Stimulated activated naive B cell treated with anti-CD40 and anti-IgM and Interleukin-4, amounts not matched to agents 10 μg/mL and 1 μg/mL and 100 μg/mL, for 72 hours (primary cell): Measurements from ENCODE around the gene CDC42BPB.

Experiments
- ATAC-seq, 2 donors: fragments of 150-1000 bp; cut with Tn5 transposase; replicated peaks; 2 replicates each; pipeline ENCODE4 v1.10.0; 2021; ENCODE audit warnings: moderate library complexity in 1 of 2
- DNase-seq: peaks from one replicate; pipeline ENCODE4 v3.0.0; 2021
- H3K27ac Mint-ChIP-seq: one replicate; pipeline ENCODE4 v1.8.0; 2022; ENCODE audit warnings: mild to moderate bottlenecking, mixed read lengths
- H3K27me3 Mint-ChIP-seq, 2 donors: one replicate each; pipeline ENCODE4 v1.8.0; 2022; ENCODE audit warnings: mixed read lengths in 2 of 2
- H3K36me3 Mint-ChIP-seq, 2 donors: one replicate each; pipeline ENCODE4 v1.8.0; 2022; ENCODE audit warnings: mixed read lengths in 2 of 2, mild to moderate bottlenecking in 1 of 2
- H3K4me1 Mint-ChIP-seq, 2 donors: one replicate each; pipeline ENCODE4 v1.8.0; 2022; ENCODE audit warnings: mixed read lengths in 2 of 2, mild to moderate bottlenecking in 1 of 2
- H3K4me3 Mint-ChIP-seq, 2 donors: one replicate each; pipeline ENCODE4 v1.8.0; 2022; ENCODE audit warnings: mild to moderate bottlenecking in 2 of 2, mixed read lengths in 2 of 2, moderate library complexity in 1 of 2
- H3K9me3 Mint-ChIP-seq, 2 donors: one replicate each; pipeline ENCODE4 v1.8.0; 2022; ENCODE audit warnings: mixed read lengths in 2 of 2, mild to moderate bottlenecking in 1 of 2

CDC42BPB gene

DNA sequence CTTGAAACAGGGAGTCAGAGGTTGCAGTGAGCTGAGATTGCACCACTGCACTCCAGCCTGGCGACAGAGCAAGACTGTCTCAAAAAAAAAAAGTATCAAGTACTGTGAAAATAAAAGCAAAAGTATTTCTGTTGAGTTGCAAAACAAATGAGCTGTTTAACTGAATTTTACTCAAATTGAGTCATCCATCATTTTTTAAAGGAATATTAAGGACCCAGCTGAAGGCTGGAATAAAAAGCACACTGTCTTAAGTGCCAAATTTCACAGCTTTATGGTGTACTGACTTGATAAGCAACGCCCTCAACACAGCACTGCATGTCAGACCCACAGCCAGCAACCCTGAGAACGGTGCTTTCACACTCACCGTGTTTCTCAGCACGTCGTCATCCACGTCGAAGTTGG is 76.9 kb downstream of the CDC42BPB start:
- DNase-seq (no peak), ATAC-seq (no peak)
- H3K27me3 Mint-ChIP-seq: no peaks in the 10 kb centered on the region
- no peak overlapping the region for H3K4me3 Mint-ChIP-seq
- no peaks in the 10 kb centered on the region for H3K9me3 Mint-ChIP-seq
- H3K27ac Mint-ChIP-seq: no peak overlapping the region
- H3K4me1 Mint-ChIP-seq: peaks cover 0 to 2% of the 10 kb centered on the region in 2 donors
- peaks cover 37 to 64% of the 10 kb centered on the region in 2 donors for H3K36me3 Mint-ChIP-seq

DNA sequence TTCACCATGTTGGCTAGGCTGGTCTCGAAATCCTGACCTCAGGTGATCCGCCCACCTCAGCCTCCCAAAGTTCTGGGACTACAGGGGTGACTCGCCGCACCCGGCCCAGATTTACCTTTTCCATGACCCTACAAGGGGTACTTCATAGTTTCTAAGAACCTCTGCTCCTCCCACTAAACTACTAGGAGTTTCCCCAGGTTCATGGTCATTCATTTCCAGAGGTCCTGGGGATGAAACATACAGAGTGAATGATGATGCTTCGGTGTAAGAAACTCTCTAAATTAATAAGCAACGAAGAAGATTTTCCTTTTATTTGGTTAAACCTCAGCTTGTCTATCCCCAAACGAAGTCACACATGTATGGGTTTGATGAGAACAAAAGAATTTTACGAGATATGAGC is 77.9 kb downstream of the CDC42BPB start:
- H3K27ac Mint-ChIP-seq: no peak overlapping the region
- peaks cover 0 to 2% of the 10 kb centered on the region in 2 donors for H3K4me1 Mint-ChIP-seq
- no peak overlapping the region for H3K4me3 Mint-ChIP-seq
- ATAC-seq: no peak
- H3K9me3 Mint-ChIP-seq: no peaks in the 10 kb centered on the region
- H3K36me3 Mint-ChIP-seq: peaks cover 35 to 61% of the 10 kb centered on the region in 2 donors
- no peaks in the 10 kb centered on the region for H3K27me3 Mint-ChIP-seq
- DNase-seq: no peak

DNA sequence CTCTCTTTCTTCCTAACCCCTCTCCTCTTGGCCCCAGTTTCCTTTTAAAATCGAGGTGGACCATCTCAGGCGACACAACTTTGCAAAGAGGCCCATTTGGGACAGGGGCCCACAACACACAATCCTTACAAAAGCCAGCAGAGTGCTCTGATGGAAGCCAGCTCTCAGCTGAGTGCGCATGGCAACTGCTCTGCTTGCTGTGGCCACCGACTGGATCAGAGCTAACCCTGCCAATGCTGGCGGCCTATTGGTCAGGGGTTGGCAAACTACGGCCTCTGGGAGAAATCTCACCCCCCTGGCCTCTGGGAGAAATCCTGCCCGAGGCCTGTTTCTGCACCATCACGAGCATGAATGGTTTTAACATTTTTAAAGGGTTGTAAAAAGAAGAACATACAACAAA is 79.9 kb downstream of the CDC42BPB start:
- H3K4me1 Mint-ChIP-seq: peaks cover 0 to 2% of the 10 kb centered on the region in 2 donors
- H3K4me3 Mint-ChIP-seq: no peak overlapping the region
- peaks cover 32 to 58% of the 10 kb centered on the region in 2 donors for H3K36me3 Mint-ChIP-seq
- H3K27me3 Mint-ChIP-seq: no peaks in the 10 kb centered on the region
- H3K27ac Mint-ChIP-seq: no peak overlapping the region
- DNase-seq (no peak), ATAC-seq (no peak)
- H3K9me3 Mint-ChIP-seq: no peaks in the 10 kb centered on the region

DNA sequence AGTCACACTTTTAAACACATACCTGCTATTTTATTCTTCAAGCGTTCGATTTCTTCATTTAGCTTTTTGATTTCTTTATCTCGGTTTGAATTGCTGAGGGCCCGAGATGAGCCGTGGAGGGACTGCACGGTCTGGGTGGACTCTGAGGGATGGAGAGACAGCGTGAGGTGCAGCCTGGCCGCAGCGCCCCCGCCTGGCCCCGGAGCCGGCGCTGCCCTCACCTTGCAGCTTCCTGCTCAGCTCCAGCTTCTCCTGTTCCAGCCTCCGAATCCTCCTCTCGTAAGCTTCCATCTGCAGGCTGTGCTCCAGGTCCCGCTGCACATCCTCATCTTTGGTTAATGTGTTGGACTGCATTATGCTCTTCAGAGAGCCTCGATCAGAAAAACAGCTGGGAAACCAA is 81.7 kb downstream of the CDC42BPB start:
- no peak overlapping the region for H3K27ac Mint-ChIP-seq
- no peak overlapping the region for H3K4me3 Mint-ChIP-seq
- peaks cover 0 to 2% of the 10 kb centered on the region in 2 donors for H3K4me1 Mint-ChIP-seq
- H3K27me3 Mint-ChIP-seq: no peaks in the 10 kb centered on the region
- DNase-seq (no peak), ATAC-seq (no peak)
- H3K9me3 Mint-ChIP-seq: no peaks in the 10 kb centered on the region
- peaks cover 26 to 51% of the 10 kb centered on the region in 2 donors for H3K36me3 Mint-ChIP-seq

DNA sequence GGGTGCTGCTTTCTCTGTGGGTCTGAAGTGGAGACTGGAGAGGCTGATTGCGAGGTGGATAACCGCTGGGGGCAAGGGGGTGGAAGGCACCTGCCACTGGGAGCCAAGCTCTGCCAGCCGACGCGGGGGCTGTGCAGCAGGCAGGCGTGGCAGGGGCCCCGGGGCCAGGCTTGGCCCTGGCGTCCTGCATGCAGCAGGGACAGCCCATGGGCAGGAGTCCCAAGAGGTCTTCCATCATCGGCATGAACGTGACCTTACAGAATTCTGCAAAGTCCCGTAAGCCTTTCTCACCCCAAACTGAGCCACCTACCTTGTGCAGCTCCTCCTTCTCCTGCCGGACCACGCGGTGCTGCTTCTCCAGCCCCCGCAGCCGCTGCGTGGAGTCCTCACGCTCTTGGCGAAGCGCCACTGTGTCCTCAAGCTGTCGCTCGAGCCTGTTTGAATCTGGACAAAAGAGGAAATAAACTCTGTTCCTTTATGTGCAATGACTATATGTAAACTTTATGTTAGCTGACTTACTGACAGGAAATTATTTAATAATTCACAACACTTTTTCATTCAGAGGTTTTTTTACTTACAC is 83.6 kb downstream of the CDC42BPB start:
- H3K27me3 Mint-ChIP-seq: no peaks in the 10 kb centered on the region

DNA sequence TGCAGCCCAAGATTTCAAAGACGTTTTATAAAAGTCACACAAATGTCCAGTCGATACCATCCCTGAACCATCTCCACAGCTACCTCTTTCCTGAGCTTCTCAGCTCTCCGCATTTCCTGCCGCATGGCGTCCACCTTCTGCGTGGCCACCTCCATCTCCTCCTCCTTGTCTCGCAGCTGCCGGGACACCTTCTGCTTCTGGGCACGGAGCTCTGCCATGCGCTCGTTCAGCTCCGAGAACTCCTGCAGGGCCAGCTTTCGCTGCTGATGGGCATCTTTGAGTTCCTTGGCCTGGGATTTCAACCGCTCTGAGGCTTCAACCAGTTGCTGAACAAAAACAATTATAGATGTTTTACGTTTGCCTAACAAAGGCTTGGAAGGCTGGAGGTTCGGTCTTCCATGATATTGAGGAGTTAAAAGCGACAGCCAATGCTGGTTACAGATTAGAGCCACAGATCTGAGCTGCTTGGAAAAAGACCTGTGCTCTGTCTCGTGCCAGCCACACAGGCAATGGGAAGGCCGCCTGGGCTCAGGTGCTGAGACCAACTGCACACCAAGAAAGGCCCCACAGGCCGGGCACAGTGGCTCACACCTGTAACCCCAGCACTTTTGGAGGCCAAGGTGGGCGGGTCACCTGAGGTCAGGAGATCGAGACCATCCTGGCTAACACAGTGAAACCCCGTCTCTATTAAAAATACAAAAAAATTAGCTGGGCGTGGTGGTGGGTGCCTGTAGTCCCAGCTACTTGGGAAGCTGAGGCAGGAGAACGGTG is 85.3 kb downstream of the CDC42BPB start:
- Mint-ChIP-seq H3K9me3 (no peaks in the 10 kb centered on the region), H3K36me3 (peaks cover 51 to 60% of the 10 kb centered on the region in 2 donors), H3K27ac (no peak overlapping the region), H3K27me3 (no peaks in the 10 kb centered on the region), H3K4me1 (no peaks in the 10 kb centered on the region), H3K4me3 (no peak overlapping the region)
- DNase-seq: no peak
- no peak for ATAC-seq

More for the DNA sequence above, 83.6 kb downstream of the CDC42BPB start:
- Mint-ChIP-seq H3K9me3 (no peaks in the 10 kb centered on the region), H3K4me3 (no peak overlapping the region), H3K36me3 (peaks cover 39 to 58% of the 10 kb centered on the region in 2 donors), H3K4me1 (peaks cover 0 to 2% of the 10 kb centered on the region in 2 donors), H3K27ac (no peak overlapping the region)
- ATAC-seq: no peak
- DNase-seq: no peak

DNA sequence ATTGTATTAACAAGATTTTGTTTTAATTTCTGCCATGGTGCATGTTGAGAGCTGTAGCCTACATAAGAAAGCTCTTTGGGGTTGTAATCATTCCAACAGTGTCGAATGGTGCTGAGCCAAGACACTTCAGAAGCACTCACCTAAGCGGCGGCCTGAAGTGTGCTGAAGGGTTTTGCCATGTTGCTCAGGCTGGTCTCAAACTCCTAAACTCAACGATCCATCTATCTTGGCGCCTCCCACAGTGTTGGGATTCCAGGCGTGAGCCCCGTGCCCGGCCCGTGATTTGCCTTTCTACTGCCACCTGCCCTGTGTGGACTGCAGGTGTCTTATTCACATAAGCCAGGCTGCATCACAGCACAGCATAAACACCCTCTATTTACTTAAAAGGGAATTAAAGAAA is 86.0 kb downstream of the CDC42BPB start:
- H3K4me1 Mint-ChIP-seq: no peaks in the 10 kb centered on the region
- no peaks in the 10 kb centered on the region for H3K9me3 Mint-ChIP-seq
- H3K27ac Mint-ChIP-seq: no peak overlapping the region
- no peaks in the 10 kb centered on the region for H3K27me3 Mint-ChIP-seq
- H3K36me3 Mint-ChIP-seq: peaks cover 52 to 56% of the 10 kb centered on the region in 2 donors
- DNase-seq (no peak), ATAC-seq (no peak)
- H3K4me3 Mint-ChIP-seq: no peak overlapping the region

DNA sequence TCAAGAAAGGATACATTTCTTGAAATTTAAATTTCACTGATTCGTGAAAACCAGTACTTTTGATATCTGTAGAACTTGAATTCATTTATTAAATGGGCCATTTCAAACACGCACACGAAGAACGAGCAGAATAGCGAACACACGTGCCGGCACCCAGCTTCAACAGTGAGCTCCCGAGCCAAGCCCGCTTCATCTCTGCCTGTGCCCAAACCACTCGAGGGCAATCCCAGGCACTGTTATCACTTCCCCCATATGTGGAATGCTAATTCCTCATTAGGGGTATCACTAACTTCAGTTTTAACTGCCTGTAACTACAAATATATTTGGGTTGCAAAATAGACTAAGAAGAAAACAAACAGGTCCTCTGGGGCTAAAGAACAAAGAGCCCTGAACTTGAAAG is 86.9 kb downstream of the CDC42BPB start:
- Mint-ChIP-seq H3K27me3 (no peaks in the 10 kb centered on the region), H3K27ac (no peak overlapping the region), H3K9me3 (no peaks in the 10 kb centered on the region), H3K4me1 (no peaks in the 10 kb centered on the region), H3K36me3 (peaks cover 56 to 58% of the 10 kb centered on the region in 2 donors), H3K4me3 (no peak overlapping the region)
- ATAC-seq: no peak
- no peak for DNase-seq

DNA sequence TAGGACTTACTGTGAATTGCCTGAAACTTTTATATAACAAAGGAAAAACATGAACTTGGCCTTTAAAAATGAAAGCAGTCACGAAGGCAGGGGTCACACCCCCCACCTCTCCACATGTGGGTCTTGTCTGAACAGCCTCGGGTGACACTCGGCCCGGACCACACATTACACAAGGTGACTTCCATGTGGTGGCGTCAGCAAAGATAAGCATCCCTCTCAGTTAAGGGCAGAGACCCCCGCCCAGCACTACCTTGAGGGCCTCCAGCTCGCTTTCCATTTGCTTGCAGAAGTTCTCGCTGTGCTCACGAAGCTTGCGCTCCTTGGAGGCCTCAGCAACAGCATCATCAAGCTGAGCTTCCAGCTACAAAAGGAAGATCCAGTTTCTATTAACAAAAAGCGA is 87.4 kb downstream of the CDC42BPB start:
- H3K4me1 Mint-ChIP-seq: no peaks in the 10 kb centered on the region
- no peaks in the 10 kb centered on the region for H3K27me3 Mint-ChIP-seq
- DNase-seq: no peak
- peaks cover 58 to 59% of the 10 kb centered on the region in 2 donors for H3K36me3 Mint-ChIP-seq
- no peaks in the 10 kb centered on the region for H3K9me3 Mint-ChIP-seq
- no peak overlapping the region for H3K27ac Mint-ChIP-seq
- no peak overlapping the region for H3K4me3 Mint-ChIP-seq
- ATAC-seq: no peak

DNA sequence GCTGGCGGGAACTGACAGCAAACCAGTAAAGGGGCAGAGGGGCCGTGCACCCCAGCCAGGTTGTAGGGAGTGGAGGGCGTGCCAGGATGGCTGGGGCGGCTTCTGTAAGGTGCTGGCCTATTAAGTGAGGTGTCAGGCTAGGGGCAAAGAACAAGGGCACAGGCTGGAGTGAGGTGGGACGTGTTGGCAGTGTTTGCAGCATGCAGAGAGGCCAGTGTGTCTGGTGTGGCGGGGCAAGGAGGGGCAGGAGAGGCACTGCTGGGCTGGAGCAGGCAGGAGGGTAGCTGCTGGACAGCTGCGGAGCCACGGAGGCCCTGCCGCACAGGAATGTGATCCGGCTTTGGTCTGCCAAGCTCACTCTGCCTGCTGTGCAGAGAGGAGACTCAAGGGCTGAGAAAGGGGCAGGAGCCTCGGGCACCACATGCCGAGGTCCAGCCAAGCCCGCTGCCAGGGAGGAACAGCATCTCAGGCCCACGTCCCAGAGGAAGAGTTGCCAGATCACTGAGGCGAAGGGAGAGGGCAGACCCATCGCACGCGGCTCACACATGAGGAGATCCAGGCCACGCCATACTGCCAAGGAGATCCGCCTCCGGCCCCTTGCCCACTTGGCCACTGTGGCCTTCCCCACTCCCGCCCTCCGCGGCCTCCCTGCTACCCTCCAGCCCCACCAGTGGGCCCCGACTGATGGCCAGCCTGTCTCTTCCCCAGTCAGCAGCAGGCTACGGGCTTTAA is 88.1 kb downstream of the CDC42BPB start:
- Mint-ChIP-seq H3K9me3 (no peaks in the 10 kb centered on the region), H3K27me3 (no peaks in the 10 kb centered on the region), H3K4me3 (no peak overlapping the region), H3K4me1 (no peaks in the 10 kb centered on the region), H3K27ac (no peak overlapping the region), H3K36me3 (peaks cover 56 to 58% of the 10 kb centered on the region in 2 donors)
- DNase-seq: no peak
- ATAC-seq: no peak

DNA sequence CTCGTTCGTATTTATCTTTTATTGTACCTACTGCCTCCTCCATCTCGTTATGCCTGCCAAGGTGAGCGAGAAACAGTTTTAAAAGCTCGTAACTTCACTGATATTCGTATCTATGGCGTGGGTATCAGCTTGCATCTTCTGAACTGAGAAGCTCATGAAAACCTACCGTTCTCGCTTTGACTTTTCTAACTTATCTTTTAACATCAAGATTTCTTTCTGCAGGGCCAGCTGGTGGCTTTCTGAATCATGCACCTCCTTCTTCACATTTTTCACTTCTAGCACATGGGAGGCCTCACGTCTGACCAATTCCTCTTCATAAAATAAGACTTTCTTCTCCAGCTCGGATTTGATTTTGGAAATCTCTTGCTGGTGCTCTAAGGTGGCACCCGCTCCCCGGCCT is 89.0 kb downstream of the CDC42BPB start:
- no peak for ATAC-seq
- H3K27me3 Mint-ChIP-seq: no peaks in the 10 kb centered on the region
- no peaks in the 10 kb centered on the region for H3K4me1 Mint-ChIP-seq
- H3K4me3 Mint-ChIP-seq: no peak overlapping the region
- H3K27ac Mint-ChIP-seq: no peak overlapping the region
- no peak for DNase-seq
- H3K36me3 Mint-ChIP-seq: peaks cover 54 to 55% of the 10 kb centered on the region in 2 donors
- no peaks in the 10 kb centered on the region for H3K9me3 Mint-ChIP-seq

DNA sequence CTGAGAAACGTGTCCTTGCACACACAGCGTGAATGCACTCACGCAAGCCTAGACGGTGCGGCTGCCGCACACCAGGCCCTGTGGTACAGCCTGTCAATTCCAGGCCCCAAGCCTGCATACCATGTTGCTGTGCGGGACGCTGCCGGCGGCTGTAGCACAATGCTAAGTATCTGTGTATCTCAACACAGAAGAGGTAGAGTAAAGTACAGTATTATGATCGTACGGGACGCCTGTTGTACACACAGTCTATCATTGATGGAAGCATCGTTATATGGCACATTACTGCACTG is 89.9 kb downstream of the CDC42BPB start:
- H3K4me1 Mint-ChIP-seq: no peaks in the 10 kb centered on the region
- H3K27me3 Mint-ChIP-seq: no peaks in the 10 kb centered on the region
- peaks cover 55 to 56% of the 10 kb centered on the region in 2 donors for H3K36me3 Mint-ChIP-seq
- no peak overlapping the region for H3K4me3 Mint-ChIP-seq
- H3K27ac Mint-ChIP-seq: no peak overlapping the region
- no peak for DNase-seq
- no peak for ATAC-seq
- H3K9me3 Mint-ChIP-seq: no peaks in the 10 kb centered on the region

DNA sequence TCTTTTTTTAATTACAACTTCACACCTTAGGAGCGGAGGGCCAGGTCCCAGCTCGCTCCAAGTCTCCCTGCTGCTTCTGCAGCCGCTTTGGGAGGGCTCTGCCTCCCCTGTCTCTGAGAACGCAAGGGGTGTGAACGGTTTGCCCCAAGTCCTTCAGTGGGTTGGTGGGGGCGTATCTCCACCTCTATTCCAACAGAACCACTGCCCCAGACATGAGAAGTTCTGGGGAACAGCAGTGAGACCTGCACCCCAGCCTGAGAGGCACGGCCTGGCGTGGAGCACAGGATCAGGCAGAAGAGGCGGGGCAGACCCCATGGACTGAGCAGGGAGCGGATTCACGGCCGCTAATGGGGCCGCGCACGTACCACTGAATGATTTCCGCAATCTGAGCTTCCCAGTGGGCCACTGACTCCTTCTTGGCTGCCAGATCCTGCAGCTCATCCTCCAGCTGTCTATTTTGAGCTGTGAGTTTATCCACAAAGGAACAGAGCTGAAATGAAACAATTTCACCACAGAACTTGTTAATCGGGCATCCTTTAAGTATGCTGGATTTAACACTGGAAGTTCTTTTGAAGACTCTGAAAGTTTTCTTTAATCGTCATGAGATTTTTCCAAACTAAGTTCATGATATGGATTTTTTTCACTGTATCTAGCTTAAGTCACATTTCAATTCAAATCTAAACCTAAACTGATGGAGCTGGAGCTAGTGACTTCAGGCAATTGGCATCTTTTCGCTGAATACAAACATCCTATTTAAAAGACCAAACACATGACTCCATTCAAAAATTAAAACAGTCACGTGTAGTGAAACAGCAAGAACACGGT is 90.5 kb downstream of the CDC42BPB start:
- no peaks in the 10 kb centered on the region for H3K27me3 Mint-ChIP-seq
- H3K4me1 Mint-ChIP-seq: no peaks in the 10 kb centered on the region
- DNase-seq (no peak), ATAC-seq (no peak)
- H3K4me3 Mint-ChIP-seq: no peak overlapping the region
- no peak overlapping the region for H3K27ac Mint-ChIP-seq
- H3K36me3 Mint-ChIP-seq: peaks cover 60% of the 10 kb centered on the region in 2 donors
- H3K9me3 Mint-ChIP-seq: no peaks in the 10 kb centered on the region

DNA sequence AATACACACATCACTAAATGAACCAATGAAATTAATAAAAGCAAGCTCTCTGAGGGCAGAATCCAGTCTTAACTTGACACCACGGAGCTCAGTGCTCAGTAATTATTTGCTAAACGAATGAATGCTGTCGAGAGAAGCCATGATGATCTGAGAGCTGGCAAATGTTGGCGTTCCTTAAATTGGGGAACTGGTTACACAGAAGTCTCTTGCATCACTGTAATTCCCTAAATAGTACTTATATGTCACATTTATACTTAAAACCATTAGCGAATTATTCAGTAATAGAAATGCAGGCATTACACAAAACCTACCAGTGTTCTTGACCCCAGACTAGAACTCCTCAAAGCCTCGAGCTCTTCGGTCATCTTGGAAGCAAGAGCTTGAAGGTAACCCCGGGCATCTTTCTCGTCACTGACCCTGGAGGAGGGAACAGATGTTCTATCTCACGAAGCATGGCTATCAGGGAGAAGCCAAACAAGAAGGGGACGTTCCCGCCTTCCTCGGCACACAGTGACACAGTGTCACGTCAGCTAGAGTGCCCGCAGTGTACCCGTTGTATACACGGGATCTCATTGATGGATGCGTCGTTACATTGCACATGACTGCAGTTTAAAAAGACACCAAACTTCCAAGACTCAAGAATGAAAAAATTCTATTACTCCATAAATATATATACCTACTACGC is 91.2 kb downstream of the CDC42BPB start:
- Mint-ChIP-seq H3K36me3 (peaks cover 56 to 63% of the 10 kb centered on the region in 2 donors), H3K27ac (no peak overlapping the region), H3K4me3 (no peak overlapping the region), H3K9me3 (no peaks in the 10 kb centered on the region), H3K27me3 (no peaks in the 10 kb centered on the region), H3K4me1 (no peaks in the 10 kb centered on the region)
- DNase-seq (no peak), ATAC-seq (no peak)
